IMR-90 (cell line): ENCODE results near the gene TMPRSS6. TPM values are rescaled to one million over a fixed set of nuclear protein-coding genes. Genes with fewer than 3 reads are reported as not detected.

Source experiments
- ATAC-seq: fragments of 200-7000 bp; cut with Tn5 transposase; 2 replicates; pipeline ENCODE4 v1.9.1; 2020; ENCODE audit warnings: low read depth, mild to moderate bottlenecking, moderate library complexity
- BruUV-seq: library from RNA; stranded (reverse); fragments of 400-500 nt; replicated peaks from 2 replicates; lab custom pipeline; 2021; lab: Mats Ljungman, UMichigan
- CTCF ChIA-PET: fragments of 300-600 bp; formaldehyde crosslinking; extraction: SDS; loops from one replicate; lab custom pipeline; 2021; ENCODE audit warnings: antibody characterized with exemption; lab: Yijun Ruan, JAX
- POLR2A ChIA-PET: fragments of 300-600 bp; sonication (Branson Sonifier 250); formaldehyde crosslinking; loops from one replicate; lab custom pipeline; 2022; ENCODE audit warnings: antibody characterized with exemption; ENCODE audit not compliant: unreplicated experiment; lab: Charles Lee
- DNase-seq: peaks from one replicate; pipeline ENCODE4 v3.0.0; 2013
- H2AFZ ChIP-seq: replicated peaks from 2 replicates; pipeline ENCODE3; 2013; ENCODE audit warnings: low read length, mild to moderate bottlenecking; ENCODE audit not compliant: poor library complexity
- H2AK5ac ChIP-seq: 2 replicates; pipeline ENCODE4 v1.6.1; 2013; ENCODE audit warnings: low read depth, low read length, inconsistent platforms
- H2AK9ac ChIP-seq: replicated peaks from 2 replicates; pipeline ENCODE3; 2013; ENCODE audit warnings: mild to moderate bottlenecking, low read depth, low read length, moderate library complexity; ENCODE audit not compliant: poor library complexity
- H2BK120ac ChIP-seq: 2 replicates; pipeline ENCODE4 v1.6.1; 2013; ENCODE audit warnings: low read depth, low read length, inconsistent platforms
- H2BK15ac ChIP-seq: 3 replicates; pipeline ENCODE4 v1.6.1; 2013; ENCODE audit warnings: low read depth, low read length, inconsistent platforms
- H2BK20ac ChIP-seq: 2 replicates; pipeline ENCODE4 v1.6.1; 2013; ENCODE audit warnings: low read depth, mild to moderate bottlenecking, inconsistent platforms, low read length, moderate library complexity
- H2BK5ac ChIP-seq: 2 replicates; pipeline ENCODE4 v1.6.1; 2013; ENCODE audit warnings: mild to moderate bottlenecking, low read depth, low read length, inconsistent platforms; ENCODE audit not compliant: poor library complexity, severe bottlenecking
- H3K14ac ChIP-seq: replicated peaks from 2 replicates; pipeline ENCODE4 v1.6.1; 2013; ENCODE audit warnings: low read depth, low read length, inconsistent platforms
- H3K18ac ChIP-seq: 2 replicates; pipeline ENCODE4 v1.6.1; 2013; ENCODE audit warnings: low read depth, low read length, control low read depth
- H3K23ac ChIP-seq: 2 replicates; pipeline ENCODE4 v1.6.1; 2013; ENCODE audit warnings: low read depth, low read length, inconsistent platforms
- H3K27ac ChIP-seq: 2 replicates; pipeline ENCODE4 v1.5.1; 2013; ENCODE audit warnings: mild to moderate bottlenecking, control low read depth, low read length; ENCODE audit not compliant: insufficient read depth
- H3K27me3 ChIP-seq: 2 replicates; pipeline ENCODE4 v1.6.1; 2013; ENCODE audit warnings: low read length; ENCODE audit not compliant: control insufficient read depth, insufficient read depth
- H3K36me3 ChIP-seq: 2 replicates; pipeline ENCODE4 v1.6.1; 2013; ENCODE audit warnings: low read length, mixed read lengths; ENCODE audit not compliant: control insufficient read depth, insufficient read depth
- H3K4ac ChIP-seq: 2 replicates; pipeline ENCODE4 v1.6.1; 2013; ENCODE audit warnings: low read depth, low read length, inconsistent platforms
- H3K4me1 ChIP-seq: 2 replicates; pipeline ENCODE4 v1.6.1; 2013; ENCODE audit warnings: low read length, mixed read lengths; ENCODE audit not compliant: control insufficient read depth, insufficient read depth
- H3K4me2 ChIP-seq: 2 replicates; pipeline ENCODE4 v1.6.1; 2013; ENCODE audit warnings: low read depth, mild to moderate bottlenecking, control low read depth, low read length, moderate library complexity
- H3K4me3 ChIP-seq: 2 replicates; pipeline ENCODE4 v1.5.1; 2013; ENCODE audit warnings: low read depth, mild to moderate bottlenecking, control low read depth, low read length, moderate library complexity; ENCODE audit not compliant: insufficient read depth
- H3K56ac ChIP-seq: 2 replicates; pipeline ENCODE4 v1.6.1; 2013; ENCODE audit warnings: low read length, inconsistent platforms; ENCODE audit not compliant: insufficient read depth; ENCODE audit errors: extremely low read depth
- H3K79me1 ChIP-seq, 2 experiments: 2 replicates each; pipeline ENCODE4 v1.6.1; 2013; ENCODE audit warnings: low read length in 2 of 2, inconsistent platforms in 1 of 2, low read depth in 1 of 2
- H3K9ac ChIP-seq: 2 replicates; pipeline ENCODE4 v1.6.1; 2013; ENCODE audit warnings: low read depth, low read length, control low read depth
- H3K9me1 ChIP-seq: 2 replicates; pipeline ENCODE4 v1.6.1; 2013; ENCODE audit warnings: low read length, inconsistent platforms; ENCODE audit not compliant: insufficient read depth
- H3K9me3 ChIP-seq: 2 replicates; pipeline ENCODE4 v1.6.1; 2013; ENCODE audit warnings: low read length; ENCODE audit not compliant: control insufficient read depth, insufficient read depth
- H4K20me1 ChIP-seq: 2 replicates; pipeline ENCODE4 v1.6.1; 2013; ENCODE audit warnings: low read length, inconsistent platforms; ENCODE audit not compliant: insufficient read depth
- H4K5ac ChIP-seq: 2 replicates; pipeline ENCODE4 v1.6.1; 2013; ENCODE audit warnings: mild to moderate bottlenecking, low read depth, low read length, control low read depth
- H4K8ac ChIP-seq, 2 experiments: 2 replicates each; pipeline ENCODE4 v1.6.1; 2013; ENCODE audit warnings: low read depth in 2 of 2, low read length in 2 of 2, control low read depth in 1 of 2, inconsistent platforms in 1 of 2
- H4K91ac ChIP-seq: 2 replicates; pipeline ENCODE4 v1.6.1; 2013; ENCODE audit warnings: low read depth, low read length, inconsistent platforms; ENCODE audit not compliant: insufficient read depth
- MAFK ChIP-seq: IDR thresholded peaks from 2 replicates; pipeline ENCODE4 v1.6.1; 2012; ENCODE audit warnings: low read depth, low read length, improper control_type of control experiment
- MXI1 ChIP-seq: IDR thresholded peaks from 2 replicates; pipeline ENCODE4 v1.6.1; 2012; ENCODE audit warnings: low read depth, mild to moderate bottlenecking, low read length, moderate library complexity, borderline replicate concordance
- NFE2L2 ChIP-seq: fragments of 150-350 bp; IDR thresholded peaks from 2 replicates; pipeline ENCODE4 v1.6.1; 2016; ENCODE audit warnings: low read depth, mild to moderate bottlenecking, low read length
- RAD21 ChIP-seq: IDR thresholded peaks from 2 replicates; pipeline ENCODE4 v1.6.1; 2012; ENCODE audit warnings: low read length, improper control_type of control experiment
- WGBS, 2 experiments: methylation state at CpG; one replicate each; pipeline versions ENCODE4 v1.1.5 to v1.1.7; 2013; ENCODE audit warnings: missing lambda C conversion rate in 2 of 2; ENCODE audit not compliant: insufficient read length in 1 of 2; ENCODE audit errors: extremely low coverage in 2 of 2; 5-methylcytosine and 5-hydroxymethylcytosine counted together
- dilution Hi-C: fragments of 300-500 bp; cut with HindIII; formaldehyde crosslinking; loops from one replicate; pipeline ENCODE4 v1.14.3; 2018; ENCODE audit warnings: low sequenced_read_pairs; ENCODE audit not compliant: unreplicated experiment
- in situ Hi-C: fragments of 300-500 bp; cut with MboI; formaldehyde crosslinking; loops from 3 replicates; pipeline ENCODE4 v1.14.3; 2019; ENCODE audit warnings: low sequenced_read_pairs, inconsistent platforms, mixed read lengths
- intact Hi-C: fragments of 100-400 bp; cut with micrococcal nuclease; formaldehyde crosslinking; loops from 2 replicates; pipeline ENCODE4 v1.10.0; 2022
- polyA plus RNA-seq, 3 experiments: library from polyadenylated mRNA; depleted of rRNA; stranded (reverse); fragments of >200 nt; gene quantifications; 2 replicates each; pipeline ENCODE4 v1.2.3, GENCODE V29; 2012; ENCODE audit warnings: low replicate concordance in 1 of 3
- total RNA-seq: library from RNA; depleted of rRNA; stranded (reverse); fragments of >200 nt; gene quantifications from 2 replicates; pipeline ENCODE4 v1.2.3, GENCODE V29; 2012
- TF ChIP-seq, protein P1 (sequence below): conservative IDR thresholded peaks from 2 replicates; pipeline ENCODE4 v1.5.1; 2012; ENCODE audit warnings: mild to moderate bottlenecking, low read depth, low read length, improper control_type of control experiment

Gene TMPRSS6
- total and polyA plus RNA-seq, 2 of the 4 experiments (the other 2 are of a cell fraction), result not detected

DNA sequence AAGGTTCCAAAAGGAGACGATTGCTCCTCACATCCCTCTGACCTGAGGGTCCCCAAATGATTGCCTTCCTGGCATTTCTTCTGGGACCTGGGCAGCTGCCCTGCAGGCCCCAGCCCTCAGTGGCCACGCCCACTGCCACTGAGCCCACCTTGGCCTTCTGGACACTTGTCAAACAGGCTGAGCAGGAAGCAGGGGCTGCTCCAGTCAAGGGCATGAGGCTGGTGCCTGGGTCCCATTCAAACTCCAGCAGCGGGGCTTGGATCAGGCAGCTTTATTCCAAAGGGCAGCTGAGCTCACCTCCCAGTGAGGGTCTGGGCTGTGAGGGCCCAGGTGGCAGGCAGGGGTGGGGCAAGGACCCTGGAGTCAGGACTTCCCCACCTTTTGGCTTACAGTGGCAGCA, 44.3 kb downstream of the TMPRSS6 start:
- Histone ChIP-seq H3K4me3 (no peak overlapping the region), H2BK15ac (no peak overlapping the region), H4K8ac (no peak overlapping the region), H4K5ac (no peak overlapping the region), H2AK5ac (no peak overlapping the region), H3K36me3 (peaks cover 2% of the 10 kb centered on the region), H4K91ac (no peak overlapping the region), H3K18ac (no peak overlapping the region), H3K14ac (no peak overlapping the region), H3K9ac (no peak overlapping the region), H3K9me3 (no peaks in the 10 kb centered on the region), H4K20me1 (no peaks in the 10 kb centered on the region), H2AFZ (no peak overlapping the region), H3K23ac (no peak overlapping the region), H3K4me2 (no peak overlapping the region), H3K56ac (no peak overlapping the region), H3K4me1 (no peaks in the 10 kb centered on the region), H2AK9ac (no peak overlapping the region), H3K79me1 (no peaks in the 10 kb centered on the region), H3K27ac (no peak overlapping the region), H2BK120ac (no peak overlapping the region), H3K9me1 (no peaks in the 10 kb centered on the region), H2BK5ac (no peak overlapping the region), H3K4ac (no peak overlapping the region), H3K27me3 (peaks cover 20% of the 10 kb centered on the region), H2BK20ac (no peak overlapping the region)
- BruUV-seq, result no TSS peak
- CTCF ChIA-PET, result no interaction called here
- DNase-seq (no peak), ATAC-seq (no peak)
- intact Hi-C loops, result no loop called here
- WGBS, 2 experiments, result 62% methylated on average over 2 of the region's 3 CpGs; no CpG with 5 or more reads in 1 of the 2 experiments
- in situ Hi-C loops, result no loop called here
- POLR2A ChIA-PET, result no interaction called here
- dilution Hi-C loops, result no loop called here
- TF ChIP-seq MAFK, result no peak
- no peak for TF ChIP-seq NFE2L2
- no peak for TF ChIP-seq MXI1
- TF ChIP-seq, protein P1, sequence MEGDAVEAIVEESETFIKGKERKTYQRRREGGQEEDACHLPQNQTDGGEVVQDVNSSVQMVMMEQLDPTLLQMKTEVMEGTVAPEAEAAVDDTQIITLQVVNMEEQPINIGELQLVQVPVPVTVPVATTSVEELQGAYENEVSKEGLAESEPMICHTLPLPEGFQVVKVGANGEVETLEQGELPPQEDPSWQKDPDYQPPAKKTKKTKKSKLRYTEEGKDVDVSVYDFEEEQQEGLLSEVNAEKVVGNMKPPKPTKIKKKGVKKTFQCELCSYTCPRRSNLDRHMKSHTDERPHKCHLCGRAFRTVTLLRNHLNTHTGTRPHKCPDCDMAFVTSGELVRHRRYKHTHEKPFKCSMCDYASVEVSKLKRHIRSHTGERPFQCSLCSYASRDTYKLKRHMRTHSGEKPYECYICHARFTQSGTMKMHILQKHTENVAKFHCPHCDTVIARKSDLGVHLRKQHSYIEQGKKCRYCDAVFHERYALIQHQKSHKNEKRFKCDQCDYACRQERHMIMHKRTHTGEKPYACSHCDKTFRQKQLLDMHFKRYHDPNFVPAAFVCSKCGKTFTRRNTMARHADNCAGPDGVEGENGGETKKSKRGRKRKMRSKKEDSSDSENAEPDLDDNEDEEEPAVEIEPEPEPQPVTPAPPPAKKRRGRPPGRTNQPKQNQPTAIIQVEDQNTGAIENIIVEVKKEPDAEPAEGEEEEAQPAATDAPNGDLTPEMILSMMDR, result no peak
- TF ChIP-seq RAD21, result no peak
